Pancreas (tissue), 10 donors: Measurements from ENCODE around the gene KRTAP10-10. TPM values are rescaled to one million over a fixed set of nuclear protein-coding genes. Genes with fewer than 3 reads are reported as not detected.
"Not testable (repeated sequence)": the region's sequence is repeated elsewhere in the genome, so short reads cannot be mapped to it uniquely, and the experiment has no call there.

ENCODE experiments used
- ATAC-seq, 4 donors: fragments of 200-7000 bp; cut with Tn5 transposase; one replicate each; pipeline versions ENCODE4 v1.8.0 to v1.9.1; 2020; ENCODE audit warnings: mild to moderate bottlenecking in 4 of 4, moderate library complexity in 4 of 4
- DNase-seq, 6 donors: peaks; one replicate each; pipeline ENCODE4 v3.0.0-alpha.2; 2020
- FAIRE-seq: peaks from 2 replicates; lab custom pipeline; 2012; peaks lifted over from hg19 to GRCh38; lab: Jason Lieb, UNC
- H3K27ac ChIP-seq, 4 donors: fragments of 200-600 bp; sonication (generic); 1 replicate in 3 of 4; 2 replicates in 1 of 4; pipeline versions ENCODE4 v1.5.0 to v1.8.0; 2020
- H3K27me3 ChIP-seq, 4 donors: fragments of 200-600 bp; one replicate each; pipeline ENCODE4 v1.8.0; 2021
- H3K36me3 ChIP-seq, 3 donors: fragments of 200-600 bp; sonication (generic) in 1 of 3; one replicate each; pipeline versions ENCODE4 v1.5.0 to v1.8.0; 2020 to 2021
- H3K4me1 ChIP-seq, 3 donors: fragments of 200-600 bp; one replicate each; pipeline ENCODE4 v1.8.0; 2021
- H3K4me3 ChIP-seq, 4 donors: fragments of 200-600 bp; sonication (generic) in 2 of 4; one replicate each; pipeline versions ENCODE4 v1.5.0 to v1.8.0; 2020 to 2021
- H3K9me3 ChIP-seq, 4 donors: fragments of 200-600 bp; one replicate each; pipeline ENCODE4 v1.8.0; 2021
- CTCF ChIP-seq, 4 donors: fragments of 200-600 bp; sonication (generic) in 3 of 4; IDR thresholded peaks; one replicate each; pipeline versions ENCODE4 v1.5.0 to v1.8.0; 2021; ENCODE audit warnings: antibody characterized with exemption in 4 of 4
- WGBS, 2 donors: extraction: QIAGEN DNeasy Blood & Tissue Kit; methylation state at CpG; one replicate each; pipeline ENCODE4 v1.1.7; 2013; 5-methylcytosine and 5-hydroxymethylcytosine counted together
- intact Hi-C, 3 donors: fragments of 100-400 bp; cut with DNase I; formaldehyde crosslinking; loops; one replicate each; pipeline versions ENCODE4 v1.11.1 to v1.14.2; 2022
- polyA plus RNA-seq, 2 donors: library from polyadenylated mRNA; stranded (reverse); fragments of 200-250 nt; gene quantifications; one replicate each; pipeline ENCODE4 v1.2.3, GENCODE V29; 2013
- total RNA-seq, 6 donors: library from RNA; stranded (reverse); fragmentation: NEBNext Ultra II Directional in 4 of 6; extraction: Animal tissue kit (Norgen Biotek cat#: 25700) in 4 of 6; gene quantifications; one replicate each; pipeline versions ENCODE4 v1.2.1 to v1.2.4, GENCODE V29; 2021 to 2023
- donor health status: healthy with polysubstance abuse.
- donor health status: DM: no; HTN: no; CAD: no; lungs with moderate emphysema.
- donor health status: DM: no; HTN: no; CAD: no.
- donor health status: control.
- donor health status: control.
- donor health status: Bipolar disorder and iron deficiency.
- donor health status: DM: yes; HTN: yes; CAD: no.
- donor health status: DM: no; HTN: no; CAD: no.
- donor health status: DM: no; HTN: no; CAD: no.
- donor health status: DM: yes; HTN: yes; CAD: no.

KRTAP10-10 gene
- total and polyA plus RNA-seq, 8 donors = not detected

DNA sequence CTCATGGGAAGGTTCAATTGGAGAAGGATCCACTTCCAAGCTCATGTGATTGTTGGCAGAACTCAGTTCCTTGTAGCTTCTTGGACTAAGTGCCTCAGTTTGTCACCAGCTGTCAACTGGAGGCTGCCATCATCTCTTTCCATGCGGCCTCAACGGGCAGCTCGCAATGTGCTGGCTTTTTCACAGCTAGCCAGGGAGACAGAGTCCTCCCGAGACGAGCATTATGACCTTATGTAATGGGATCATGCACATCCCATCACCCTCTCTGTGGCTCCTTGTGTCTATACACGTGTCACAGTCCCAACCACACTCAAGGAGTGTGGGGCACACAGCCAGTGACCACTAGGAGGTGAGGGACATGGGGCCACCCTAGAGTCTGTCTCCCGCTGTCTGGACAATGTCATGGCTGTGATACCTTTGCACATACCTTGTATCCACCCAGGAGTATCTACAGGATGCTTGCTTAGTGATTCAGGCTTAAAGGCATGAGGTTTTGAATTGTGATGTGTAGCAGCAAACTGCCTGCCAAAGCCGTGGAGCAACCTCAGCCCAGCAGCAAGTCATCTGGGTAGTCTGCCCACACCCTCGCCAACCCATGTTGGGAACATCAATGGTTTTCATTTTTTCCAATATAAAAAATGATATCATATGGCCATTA is 41.0 kb upstream of the KRTAP10-10 start:
- intact Hi-C loops = no loop called here
- WGBS, 2 donors = 55 to 71% methylated on average over 9 of the region's 9 CpGs
- FAIRE-seq = no peak

GRCh38 chr21:44598061-44598460 is 39.1 kb upstream of the KRTAP10-10 start:
- no peak for DNase-seq
- Histone ChIP-seq H3K27ac (no peak overlapping the region), H3K4me1 (no peaks in the 10 kb centered on the region), H3K27me3 (no peaks in the 10 kb centered on the region), H3K36me3 (no peaks in the 10 kb centered on the region), H3K9me3 (no peaks in the 10 kb centered on the region), H3K4me3 (no peak overlapping the region)
- ATAC-seq = no peak
- no peak for FAIRE-seq
- WGBS, 2 donors = 59 to 62% methylated on average over 11 of the region's 11 CpGs
- intact Hi-C loops = no loop called here
- no peak for TF ChIP-seq CTCF (IDR thresholded peaks at IDR 0.05)

More for the DNA sequence above, 41.0 kb upstream of the KRTAP10-10 start:
- H3K4me1 ChIP-seq = no peaks in the 10 kb centered on the region
- no peak overlapping the region for H3K4me3 ChIP-seq
- no peaks in the 10 kb centered on the region for H3K36me3 ChIP-seq
- TF ChIP-seq CTCF (IDR thresholded peaks at IDR 0.05) = no peak
- ATAC-seq = no peak
- H3K27ac ChIP-seq = no peak overlapping the region
- no peaks in the 10 kb centered on the region for H3K27me3 ChIP-seq
- H3K9me3 ChIP-seq = no peaks in the 10 kb centered on the region
- DNase-seq = no peak

DNA sequence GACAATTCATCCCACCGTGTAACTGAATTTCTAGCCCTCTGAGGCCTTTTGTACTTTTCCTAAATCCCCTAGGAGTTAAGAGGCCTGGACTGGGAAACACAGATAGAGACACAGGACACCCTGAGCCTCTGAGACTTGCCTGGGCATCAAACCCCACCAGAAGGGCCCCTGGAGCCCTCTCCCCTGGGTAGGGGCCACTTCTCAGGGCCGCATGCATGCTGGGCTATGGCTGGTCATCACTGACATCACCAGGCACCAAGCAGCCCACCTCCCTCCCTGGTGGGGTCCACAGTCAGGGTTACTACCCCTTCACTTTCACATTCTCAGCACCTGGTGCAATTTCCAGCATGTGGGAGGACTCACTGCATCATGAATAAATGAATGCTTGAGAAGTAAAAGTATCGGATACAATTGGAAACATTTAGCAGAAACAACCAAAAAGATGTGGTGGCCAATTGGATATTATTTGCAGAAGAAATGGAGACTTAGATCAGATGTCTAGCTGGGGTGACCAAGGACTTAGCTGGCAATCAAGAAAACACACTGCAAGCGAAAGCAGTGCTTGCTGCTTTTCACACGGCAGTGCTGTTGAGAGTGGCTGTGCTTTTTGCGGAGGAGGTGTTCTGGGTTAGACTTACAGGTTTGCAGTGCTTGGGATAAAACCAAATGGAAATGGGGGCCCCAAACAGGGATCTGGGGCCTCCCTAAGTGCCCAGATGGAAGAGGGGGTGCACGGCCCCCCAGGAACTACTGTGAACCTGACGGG is 37.7 kb upstream of the KRTAP10-10 start:
- Histone ChIP-seq H3K27ac (no peak overlapping the region), H3K36me3 (no peaks in the 10 kb centered on the region), H3K4me3 (no peak overlapping the region), H3K27me3 (peaks cover 0 to 4% (median 0%) of the 10 kb centered on the region in 4 donors), H3K9me3 (no peaks in the 10 kb centered on the region), H3K4me1 (no peaks in the 10 kb centered on the region)
- intact Hi-C loops = no loop called here
- DNase-seq (no peak), ATAC-seq (no peak), FAIRE-seq (no peak)
- WGBS, 2 donors = 71 to 76% methylated on average over 8 of the region's 8 CpGs
- TF ChIP-seq CTCF (IDR thresholded peaks at IDR 0.05) = no peak

DNA sequence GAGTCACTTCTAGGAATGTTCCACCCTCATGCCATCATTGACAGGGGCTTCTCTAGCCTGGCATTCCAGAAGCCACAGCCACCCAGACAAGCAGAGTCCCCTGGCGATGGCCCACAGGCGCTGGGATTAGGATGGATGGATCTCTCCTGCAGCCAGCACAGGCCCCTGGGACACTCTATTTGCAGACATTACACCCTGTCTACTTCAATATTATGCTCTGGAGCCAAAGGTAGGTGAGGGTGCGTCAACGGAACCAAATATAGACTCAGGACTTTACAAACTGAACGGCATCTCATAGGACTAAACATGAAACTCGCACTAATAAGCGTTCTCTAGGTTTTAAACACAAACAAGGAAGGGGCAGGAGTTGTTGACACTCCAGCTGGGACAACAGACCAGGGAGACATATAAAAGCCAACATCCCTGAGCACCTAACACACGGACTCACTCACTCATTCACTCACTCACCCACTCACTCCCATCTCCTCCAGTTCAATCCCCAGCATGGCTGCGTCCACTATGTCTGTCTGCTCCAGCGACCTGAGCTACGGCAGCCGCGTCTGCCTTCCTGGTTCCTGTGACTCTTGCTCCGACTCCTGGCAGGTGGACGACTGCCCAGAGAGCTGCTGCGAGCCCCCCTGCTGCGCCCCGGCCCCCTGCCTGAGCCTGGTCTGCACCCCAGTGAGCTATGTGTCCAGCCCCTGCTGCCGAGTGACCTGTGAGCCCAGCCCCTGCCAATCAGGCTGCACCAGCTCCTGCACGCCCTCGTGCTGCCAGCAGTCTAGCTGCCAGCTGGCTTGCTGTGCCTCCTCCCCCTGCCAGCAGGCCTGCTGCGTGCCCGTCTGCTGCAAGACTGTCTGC is 36.8 kb upstream of the KRTAP10-10 start, which contains the start of gene KRTAP10-7:
KRTAP10-7 (plus strand) TSS at position 480 of the 861 bp plus-strand sequence; CDS start at position 505, 25 bp downstream.
- WGBS, 2 donors = 45 to 55% methylated on average over 19 to 23 of the region's 23 CpGs
- H3K9me3 ChIP-seq, H3K4me1 ChIP-seq, H3K27ac ChIP-seq, H3K27me3 ChIP-seq, intact Hi-C loops, FAIRE-seq, H3K4me3 ChIP-seq, DNase-seq, ATAC-seq, H3K36me3 ChIP-seq: not testable (repeated sequence)

- H3K36me3 ChIP-seq, intact Hi-C loops, H3K4me3 ChIP-seq, H3K9me3 ChIP-seq, FAIRE-seq, H3K4me1 ChIP-seq, H3K27me3 ChIP-seq, ATAC-seq, H3K27ac ChIP-seq: not testable (repeated sequence)
- WGBS, 2 donors = 45 to 71% methylated on average over 9 to 10 of the region's 10 CpGs
- DNase-seq = peak in 1 of 6 donors; percentile 39
These were observed 36.1 kb upstream of the KRTAP10-10 start for GRCh38 chr21:44601091-44601490.
